ENCODE data around the gene DAPK1.

The DAPK1 gene

GRCh38 chr9:87650611-87651295, 153.1 kb downstream of the DAPK1 start:
- Histone ChIP-seq H3K4me1 (ENCODE audit: control insufficient read depth, low read length) (no peaks in the 10 kb centered on the region), H4K20me1 (ENCODE audit: control insufficient read depth, insufficient read depth, low read depth, low read length) (no peaks in the 10 kb centered on the region), H3K36me3 (ENCODE audit: control insufficient read depth, low read length) (no peaks in the 10 kb centered on the region)

GRCh38 chr9:87651431-87651830, 153.8 kb downstream of the DAPK1 start:
- Histone ChIP-seq H3K4me1 (ENCODE audit: control insufficient read depth, low read length) (no peaks in the 10 kb centered on the region), H3K79me2 (ENCODE audit: control insufficient read depth, low read length) (no peaks in the 10 kb centered on the region), H3F3A (ENCODE audit: control insufficient read depth, insufficient read depth) (no peaks in the 10 kb centered on the region), H3K27me3 (ENCODE audit: control insufficient read depth, low read length) (no peaks in the 10 kb centered on the region), H3K36me3 (ENCODE audit: control insufficient read depth, low read length) (no peaks in the 10 kb centered on the region), H3K4me2 (ENCODE audit: low read length) (no peak overlapping the region), H3K9me3 (ENCODE audit: control insufficient read depth, insufficient read depth, low read length) (no peaks in the 10 kb centered on the region), H3K9me2 (replicated peaks; ENCODE audit: control insufficient read depth, low read length) (no peaks in the 10 kb centered on the region), H3K4me3 (ENCODE audit: low read length) (no peak overlapping the region), H3K27ac (ENCODE audit: low read depth, low read length) (no peak overlapping the region), H4K20me1 (ENCODE audit: control insufficient read depth, insufficient read depth, low read depth, low read length) (no peaks in the 10 kb centered on the region)
- TF ChIP-seq CTCF (IDR thresholded peaks at IDR 0.05; ENCODE audit: low read depth, low read length, poor library complexity, severe bottlenecking), result no peak
- TF ChIP-seq EZH2phosphoT487 (IDR thresholded peaks at IDR 0.05; ENCODE audit: borderline replicate concordance, low read length), result no peak

More at GRCh38 chr9:87650611-87651295, 153.1 kb downstream of the DAPK1 start:
- H3K27me3 ChIP-seq (ENCODE audit: control insufficient read depth, low read length), result no peaks in the 10 kb centered on the region
- H3F3A ChIP-seq (ENCODE audit: control insufficient read depth, insufficient read depth), result no peaks in the 10 kb centered on the region
- TF ChIP-seq EZH2phosphoT487 (IDR thresholded peaks at IDR 0.05; ENCODE audit: borderline replicate concordance, low read length), result no peak
- no peak for TF ChIP-seq CTCF (IDR thresholded peaks at IDR 0.05; ENCODE audit: low read depth, low read length, poor library complexity, severe bottlenecking)
- H3K9me2 ChIP-seq (replicated peaks; ENCODE audit: control insufficient read depth, low read length), result no peaks in the 10 kb centered on the region
- H3K27ac ChIP-seq (ENCODE audit: low read depth, low read length), result no peak overlapping the region
- H3K4me2 ChIP-seq (ENCODE audit: low read length), result no peak overlapping the region
- no peaks in the 10 kb centered on the region for H3K9me3 ChIP-seq (ENCODE audit: control insufficient read depth, insufficient read depth, low read length)
- no peaks in the 10 kb centered on the region for H3K79me2 ChIP-seq (ENCODE audit: control insufficient read depth, low read length)
- no peak overlapping the region for H3K4me3 ChIP-seq (ENCODE audit: low read length)

GRCh38 chr9:87653941-87654340, 156.3 kb downstream of the DAPK1 start:
- no peaks in the 10 kb centered on the region for H4K20me1 ChIP-seq (ENCODE audit: control insufficient read depth, insufficient read depth, low read depth, low read length)
- H3K36me3 ChIP-seq (ENCODE audit: control insufficient read depth, low read length), result no peaks in the 10 kb centered on the region
- H3K27me3 ChIP-seq (ENCODE audit: control insufficient read depth, low read length), result no peaks in the 10 kb centered on the region
- no peak overlapping the region for H3K4me2 ChIP-seq (ENCODE audit: low read length)
- no peaks in the 10 kb centered on the region for H3F3A ChIP-seq (ENCODE audit: control insufficient read depth, insufficient read depth)
- H3K27ac ChIP-seq (ENCODE audit: low read depth, low read length), result no peak overlapping the region
- no peaks in the 10 kb centered on the region for H3K79me2 ChIP-seq (ENCODE audit: control insufficient read depth, low read length)
- no peak for TF ChIP-seq EZH2phosphoT487 (IDR thresholded peaks at IDR 0.05; ENCODE audit: borderline replicate concordance, low read length)
- no peak for TF ChIP-seq CTCF (IDR thresholded peaks at IDR 0.05; ENCODE audit: low read depth, low read length, poor library complexity, severe bottlenecking)
- no peaks in the 10 kb centered on the region for H3K4me1 ChIP-seq (ENCODE audit: control insufficient read depth, low read length)
- H3K4me3 ChIP-seq (ENCODE audit: low read length), result no peak overlapping the region
- no peaks in the 10 kb centered on the region for H3K9me3 ChIP-seq (ENCODE audit: control insufficient read depth, insufficient read depth, low read length)
- no peaks in the 10 kb centered on the region for H3K9me2 ChIP-seq (replicated peaks; ENCODE audit: control insufficient read depth, low read length)
